ENCODE results near the gene STARD10. TPM values are rescaled to one million over a fixed set of nuclear protein-coding genes. Genes with fewer than 3 reads are reported as not detected.

STARD10 gene
- total RNA-seq, 3 donors from 2014 or later = 177 to 472 (median 306) TPM

GRCh38 chr11:72740562-72741428, 53.1 kb downstream of the STARD10 start:
- H3K36me3 ChIP-seq (ENCODE audit: low read depth) = no peaks in the 10 kb centered on the region
- H3K9me3 ChIP-seq = no peaks in the 10 kb centered on the region
- DNase-seq = peak in 1 of 3 donors; percentile 22
- ATAC-seq = no peak
- TF ChIP-seq, protein P1, sequence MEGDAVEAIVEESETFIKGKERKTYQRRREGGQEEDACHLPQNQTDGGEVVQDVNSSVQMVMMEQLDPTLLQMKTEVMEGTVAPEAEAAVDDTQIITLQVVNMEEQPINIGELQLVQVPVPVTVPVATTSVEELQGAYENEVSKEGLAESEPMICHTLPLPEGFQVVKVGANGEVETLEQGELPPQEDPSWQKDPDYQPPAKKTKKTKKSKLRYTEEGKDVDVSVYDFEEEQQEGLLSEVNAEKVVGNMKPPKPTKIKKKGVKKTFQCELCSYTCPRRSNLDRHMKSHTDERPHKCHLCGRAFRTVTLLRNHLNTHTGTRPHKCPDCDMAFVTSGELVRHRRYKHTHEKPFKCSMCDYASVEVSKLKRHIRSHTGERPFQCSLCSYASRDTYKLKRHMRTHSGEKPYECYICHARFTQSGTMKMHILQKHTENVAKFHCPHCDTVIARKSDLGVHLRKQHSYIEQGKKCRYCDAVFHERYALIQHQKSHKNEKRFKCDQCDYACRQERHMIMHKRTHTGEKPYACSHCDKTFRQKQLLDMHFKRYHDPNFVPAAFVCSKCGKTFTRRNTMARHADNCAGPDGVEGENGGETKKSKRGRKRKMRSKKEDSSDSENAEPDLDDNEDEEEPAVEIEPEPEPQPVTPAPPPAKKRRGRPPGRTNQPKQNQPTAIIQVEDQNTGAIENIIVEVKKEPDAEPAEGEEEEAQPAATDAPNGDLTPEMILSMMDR (IDR thresholded peaks at IDR 0.05) = no peak
- intact Hi-C loops (cut with DNase I, micrococcal nuclease) = no loop called here
- peaks cover 16% of the 10 kb centered on the region for H3K4me1 ChIP-seq (ENCODE audit: low read depth)
- no peak overlapping the region for H3K4me3 ChIP-seq

- ATAC-seq = no peak
- H3K9me3 ChIP-seq = no peaks in the 10 kb centered on the region
- H3K36me3 ChIP-seq (ENCODE audit: low read depth) = no peaks in the 10 kb centered on the region
- TF ChIP-seq, protein P1 (IDR thresholded peaks at IDR 0.05) = no peak
- peaks cover 16% of the 10 kb centered on the region for H3K4me1 ChIP-seq (ENCODE audit: low read depth)
- no peak overlapping the region for H3K4me3 ChIP-seq
- intact Hi-C loops (cut with DNase I, micrococcal nuclease) = no loop called here
- DNase-seq = no peak
These were observed 53.8 kb downstream of the STARD10 start for GRCh38 chr11:72740060-72740424.

DNA sequence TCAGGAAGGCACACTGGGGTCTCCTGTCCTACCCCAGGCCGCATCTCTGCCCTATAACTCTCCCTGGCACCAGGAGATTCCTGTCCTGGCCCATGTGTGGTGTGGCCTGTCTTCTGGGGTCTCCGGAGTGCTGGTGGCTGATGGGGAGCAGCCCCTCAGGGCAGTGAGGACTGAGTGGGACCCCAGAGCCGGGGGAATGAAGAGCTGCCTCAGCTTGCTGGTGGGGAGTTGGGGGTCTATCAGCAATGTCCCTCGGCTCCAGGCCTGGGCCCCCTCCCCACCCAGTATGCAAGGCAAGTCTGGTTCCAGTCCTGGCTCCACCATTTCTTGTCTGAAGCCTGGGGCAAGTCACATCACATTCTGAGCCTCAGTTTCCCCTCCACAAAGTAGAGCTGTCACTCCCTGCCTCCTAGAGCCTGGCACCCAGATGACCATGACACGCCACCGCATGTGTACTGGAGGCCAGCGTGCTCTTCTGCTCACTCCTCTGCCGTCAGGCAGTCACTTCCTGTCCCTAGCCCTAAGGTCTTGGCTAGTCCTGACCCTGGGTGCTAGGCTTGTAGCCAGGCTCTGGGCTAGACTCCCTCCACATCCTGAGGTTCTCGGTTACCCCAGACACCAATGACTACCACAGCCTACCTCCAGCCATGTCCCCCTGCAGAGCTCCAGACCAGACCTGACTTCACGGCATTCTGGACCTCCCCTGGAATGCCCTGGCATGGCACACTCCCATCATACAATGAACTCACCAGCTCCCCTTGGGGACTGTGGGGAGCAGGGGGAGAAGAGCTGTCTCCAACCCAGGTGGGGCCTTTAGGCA, 54.4 kb downstream of the STARD10 start:
- H3K4me1 ChIP-seq (ENCODE audit: low read depth) = peaks cover 16% of the 10 kb centered on the region

DNA sequence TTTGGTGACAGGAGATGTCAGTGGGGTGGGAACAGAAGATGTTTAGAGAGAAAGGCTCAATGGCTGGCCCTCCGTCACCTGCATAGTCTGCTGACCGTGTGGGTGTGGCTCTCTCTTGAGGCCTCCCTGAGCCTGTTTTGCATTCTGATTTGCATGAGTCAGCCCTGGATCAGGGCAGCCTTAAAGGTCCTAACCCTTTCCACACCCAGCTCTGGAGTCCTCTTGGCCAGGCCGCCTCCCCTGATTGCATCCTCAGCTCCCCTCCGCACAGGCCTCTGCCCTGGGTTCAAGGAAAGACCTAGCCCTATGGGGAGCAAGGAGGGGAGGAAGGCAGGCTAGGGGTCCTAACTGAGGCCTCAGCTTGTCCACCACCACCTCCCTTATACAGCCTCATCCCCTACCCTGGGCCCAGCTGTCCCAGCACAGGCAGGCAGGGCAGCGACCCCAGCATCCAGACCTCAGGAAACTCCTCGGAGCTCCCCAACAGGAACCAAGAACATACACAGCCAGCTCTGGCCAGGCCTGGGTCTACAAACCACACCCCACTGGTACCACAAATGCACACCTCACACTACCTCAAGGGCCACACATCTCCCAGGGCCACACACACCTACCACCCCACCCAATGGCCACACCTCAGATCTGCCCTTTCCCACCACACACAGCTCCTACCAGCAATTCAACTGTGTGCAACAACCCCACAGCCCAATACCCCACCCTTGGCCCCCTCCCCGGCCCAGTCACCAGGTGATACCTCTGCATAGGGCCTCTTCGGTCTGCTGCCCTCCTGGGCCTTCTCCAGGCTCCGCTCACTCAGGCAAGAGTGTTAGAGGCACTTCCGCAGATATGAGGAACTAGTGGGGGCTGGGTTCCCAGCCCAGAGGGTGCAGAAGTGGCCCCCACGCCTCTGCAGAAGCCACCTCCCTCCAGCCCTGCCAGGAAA, 55.4 kb downstream of the STARD10 start:
- Histone ChIP-seq H3K36me3 (ENCODE audit: low read depth) (no peaks in the 10 kb centered on the region), H3K4me1 (ENCODE audit: low read depth) (peaks cover 16% of the 10 kb centered on the region), H3K4me3 (no peak overlapping the region), H3K9me3 (no peaks in the 10 kb centered on the region)
- TF ChIP-seq, protein P1 (IDR thresholded peaks at IDR 0.05) = no peak
- peak; percentile 57 for ATAC-seq
- peak in 1 of 3 donors; percentile 81 for DNase-seq
- intact Hi-C loops (cut with DNase I, micrococcal nuclease) = no loop called here

More for the DNA sequence above, 54.4 kb downstream of the STARD10 start:
- Histone ChIP-seq H3K36me3 (ENCODE audit: low read depth) (no peaks in the 10 kb centered on the region), H3K4me3 (no peak overlapping the region), H3K9me3 (no peaks in the 10 kb centered on the region)
- intact Hi-C loops (cut with DNase I, micrococcal nuclease) = no loop called here
- ATAC-seq = peak; percentile 9
- peak in 1 of 3 donors; percentile 51 for DNase-seq
- TF ChIP-seq, protein P1 (IDR thresholded peaks at IDR 0.05) = no peak

- intact Hi-C loops (cut with DNase I, micrococcal nuclease) = no loop called here
- Histone ChIP-seq H3K9me3 (no peaks in the 10 kb centered on the region), H3K36me3 (ENCODE audit: low read depth) (no peaks in the 10 kb centered on the region), H3K4me3 (no peak overlapping the region), H3K4me1 (ENCODE audit: low read depth) (peaks cover 12% of the 10 kb centered on the region)
- no peak for DNase-seq
- TF ChIP-seq, protein P1 (IDR thresholded peaks at IDR 0.05) = no peak
- ATAC-seq = no peak
These were observed 56.5 kb downstream of the STARD10 start for GRCh38 chr11:72737336-72737735.
